HG03039 (cell line): ENCODE results near the gene HIVEP2.
"Not testable (repeated sequence)": the region's sequence is repeated elsewhere in the genome, so short reads cannot be mapped to it uniquely, and the experiment has no call there.

Source experiments
- ATAC-seq: cut with Tn5 transposase; IDR thresholded peaks from one replicate; pipeline ENCODE4 v1.9.1; 2021; ENCODE audit warnings: mild to moderate bottlenecking, moderate library complexity; ENCODE audit not compliant: unreplicated experiment

HIVEP2 gene, protein sequence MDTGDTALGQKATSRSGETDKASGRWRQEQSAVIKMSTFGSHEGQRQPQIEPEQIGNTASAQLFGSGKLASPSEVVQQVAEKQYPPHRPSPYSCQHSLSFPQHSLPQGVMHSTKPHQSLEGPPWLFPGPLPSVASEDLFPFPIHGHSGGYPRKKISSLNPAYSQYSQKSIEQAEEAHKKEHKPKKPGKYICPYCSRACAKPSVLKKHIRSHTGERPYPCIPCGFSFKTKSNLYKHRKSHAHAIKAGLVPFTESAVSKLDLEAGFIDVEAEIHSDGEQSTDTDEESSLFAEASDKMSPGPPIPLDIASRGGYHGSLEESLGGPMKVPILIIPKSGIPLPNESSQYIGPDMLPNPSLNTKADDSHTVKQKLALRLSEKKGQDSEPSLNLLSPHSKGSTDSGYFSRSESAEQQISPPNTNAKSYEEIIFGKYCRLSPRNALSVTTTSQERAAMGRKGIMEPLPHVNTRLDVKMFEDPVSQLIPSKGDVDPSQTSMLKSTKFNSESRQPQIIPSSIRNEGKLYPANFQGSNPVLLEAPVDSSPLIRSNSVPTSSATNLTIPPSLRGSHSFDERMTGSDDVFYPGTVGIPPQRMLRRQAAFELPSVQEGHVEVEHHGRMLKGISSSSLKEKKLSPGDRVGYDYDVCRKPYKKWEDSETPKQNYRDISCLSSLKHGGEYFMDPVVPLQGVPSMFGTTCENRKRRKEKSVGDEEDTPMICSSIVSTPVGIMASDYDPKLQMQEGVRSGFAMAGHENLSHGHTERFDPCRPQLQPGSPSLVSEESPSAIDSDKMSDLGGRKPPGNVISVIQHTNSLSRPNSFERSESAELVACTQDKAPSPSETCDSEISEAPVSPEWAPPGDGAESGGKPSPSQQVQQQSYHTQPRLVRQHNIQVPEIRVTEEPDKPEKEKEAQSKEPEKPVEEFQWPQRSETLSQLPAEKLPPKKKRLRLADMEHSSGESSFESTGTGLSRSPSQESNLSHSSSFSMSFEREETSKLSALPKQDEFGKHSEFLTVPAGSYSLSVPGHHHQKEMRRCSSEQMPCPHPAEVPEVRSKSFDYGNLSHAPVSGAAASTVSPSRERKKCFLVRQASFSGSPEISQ (N-terminal part only)

DNA sequence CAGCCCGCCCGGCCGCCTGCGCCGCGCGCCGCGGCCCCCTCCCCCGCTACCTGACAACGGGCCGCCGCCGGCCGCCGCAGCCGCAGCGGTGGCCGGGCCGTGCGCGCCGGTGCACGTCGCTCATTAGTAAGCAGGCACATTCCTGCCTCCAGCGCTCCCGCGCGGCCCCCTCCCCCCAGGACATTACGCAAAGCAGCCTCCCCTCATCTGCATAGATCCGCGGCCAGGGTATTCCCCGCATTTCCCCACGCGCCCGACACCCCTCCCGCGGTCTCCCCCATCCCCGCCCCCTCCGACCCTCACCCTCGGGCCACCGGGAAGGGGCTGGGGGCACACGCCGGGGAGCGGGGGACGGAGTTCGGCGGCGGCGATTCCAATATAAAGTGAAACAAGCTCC, at the start of gene HIVEP2:
HIVEP2 (minus strand) TSS at position 128 of the 397 bp plus-strand sequence. CDS start 170,438 bp downstream, outside the sequence.
- ATAC-seq = peak; percentile 24

DNA sequence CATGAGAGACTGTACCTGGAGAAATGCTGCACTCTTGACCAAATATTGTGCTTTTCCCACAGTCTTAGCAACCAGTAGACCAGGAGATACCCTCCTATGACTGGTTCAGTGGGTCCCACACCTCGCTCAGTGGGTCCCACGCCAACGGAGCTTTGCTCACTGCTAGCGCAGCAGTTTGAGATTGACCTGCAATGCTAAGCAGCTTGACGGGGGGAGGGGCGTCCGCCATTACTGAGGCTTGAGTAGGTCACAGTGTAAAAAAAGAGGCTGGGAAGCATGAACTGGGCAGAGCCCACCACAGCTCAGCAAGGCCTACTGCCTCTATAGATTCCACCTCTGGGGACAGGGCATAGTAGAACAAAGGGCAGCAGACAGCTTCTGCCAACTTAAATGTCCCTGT, 49.0 kb upstream of the HIVEP2 start:
- ATAC-seq = no peak

DNA sequence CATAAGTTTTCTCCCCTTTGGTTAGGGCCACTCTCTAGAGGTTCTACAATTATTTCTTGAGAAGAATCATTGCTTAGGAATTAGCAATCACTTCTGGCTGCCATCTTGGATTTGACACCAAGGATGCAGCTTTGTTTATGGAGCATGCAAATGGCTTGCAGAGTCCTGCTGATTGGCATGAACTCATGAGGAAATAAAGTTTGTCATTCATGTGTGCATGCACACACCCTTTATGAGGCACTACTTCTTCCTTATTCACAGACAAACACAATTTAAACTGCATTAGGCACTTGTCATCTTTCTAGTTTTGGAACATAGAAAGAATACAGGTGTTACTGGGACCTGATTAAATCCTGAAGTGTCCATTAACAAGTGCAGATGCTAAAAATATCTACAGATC, 42.5 kb upstream of the HIVEP2 start:
- ATAC-seq = no peak

GRCh38 chr6:142985281-142985680, 40.3 kb upstream of the HIVEP2 start:
- no peak for ATAC-seq

DNA sequence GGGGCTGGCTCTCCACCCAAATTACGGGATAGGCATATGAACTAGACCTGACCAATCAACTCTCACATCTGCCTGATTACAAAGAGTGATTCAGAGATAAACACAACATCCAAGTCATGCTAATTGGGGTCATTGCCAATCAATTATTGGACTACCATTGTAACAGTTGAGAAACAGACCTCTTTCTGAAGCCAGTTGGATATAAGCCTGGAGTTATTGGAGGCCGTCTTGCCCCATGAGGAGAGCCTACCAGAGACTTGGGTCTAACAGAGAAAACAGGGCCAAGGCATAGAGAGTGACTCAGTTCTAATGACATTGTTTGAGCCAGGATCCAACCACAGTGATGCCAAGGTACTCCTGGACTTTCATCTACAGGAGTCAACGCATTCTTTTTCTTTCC, 39.4 kb upstream of the HIVEP2 start:
- no peak for ATAC-seq

DNA sequence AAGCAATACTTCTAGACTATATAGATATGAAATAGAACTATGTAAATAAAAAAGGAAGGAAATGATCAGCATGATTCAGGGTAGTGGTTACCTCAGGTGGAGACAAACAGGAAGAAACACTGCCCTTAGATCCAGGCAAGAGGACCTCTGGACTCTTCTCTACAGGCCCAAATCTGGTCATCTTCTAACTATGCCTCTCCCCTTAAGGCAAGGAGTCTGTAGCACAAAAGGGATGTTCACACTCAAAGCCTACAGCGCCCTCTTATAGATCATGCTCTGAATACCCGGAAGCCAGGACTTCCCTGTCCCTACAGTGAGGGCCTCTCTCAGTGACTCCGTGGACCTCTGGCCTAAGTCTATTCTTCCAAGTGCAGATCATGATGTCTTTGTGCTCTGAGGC, 30.4 kb upstream of the HIVEP2 start:
- ATAC-seq = no peak

- not testable (repeated sequence) for ATAC-seq
These were observed 26.0 kb upstream of the HIVEP2 start for GRCh38 chr6:142970941-142971340.

GRCh38 chr6:142968601-142969000, 23.6 kb upstream of the HIVEP2 start:
- no peak for ATAC-seq

- ATAC-seq = no peak
These were observed 21.3 kb upstream of the HIVEP2 start for GRCh38 chr6:142966294-142966693.

GRCh38 chr6:142965164-142965563, 20.2 kb upstream of the HIVEP2 start:
- no peak for ATAC-seq

- no peak for ATAC-seq
These were observed 15.1 kb upstream of the HIVEP2 start for GRCh38 chr6:142960098-142960497.

GRCh38 chr6:142958343-142958742, 13.4 kb upstream of the HIVEP2 start:
- ATAC-seq = no peak

- no peak for ATAC-seq
These were observed 11.8 kb upstream of the HIVEP2 start for GRCh38 chr6:142956726-142957125.

- ATAC-seq = no peak
These were observed 9.9 kb upstream of the HIVEP2 start for GRCh38 chr6:142954844-142955243.

DNA sequence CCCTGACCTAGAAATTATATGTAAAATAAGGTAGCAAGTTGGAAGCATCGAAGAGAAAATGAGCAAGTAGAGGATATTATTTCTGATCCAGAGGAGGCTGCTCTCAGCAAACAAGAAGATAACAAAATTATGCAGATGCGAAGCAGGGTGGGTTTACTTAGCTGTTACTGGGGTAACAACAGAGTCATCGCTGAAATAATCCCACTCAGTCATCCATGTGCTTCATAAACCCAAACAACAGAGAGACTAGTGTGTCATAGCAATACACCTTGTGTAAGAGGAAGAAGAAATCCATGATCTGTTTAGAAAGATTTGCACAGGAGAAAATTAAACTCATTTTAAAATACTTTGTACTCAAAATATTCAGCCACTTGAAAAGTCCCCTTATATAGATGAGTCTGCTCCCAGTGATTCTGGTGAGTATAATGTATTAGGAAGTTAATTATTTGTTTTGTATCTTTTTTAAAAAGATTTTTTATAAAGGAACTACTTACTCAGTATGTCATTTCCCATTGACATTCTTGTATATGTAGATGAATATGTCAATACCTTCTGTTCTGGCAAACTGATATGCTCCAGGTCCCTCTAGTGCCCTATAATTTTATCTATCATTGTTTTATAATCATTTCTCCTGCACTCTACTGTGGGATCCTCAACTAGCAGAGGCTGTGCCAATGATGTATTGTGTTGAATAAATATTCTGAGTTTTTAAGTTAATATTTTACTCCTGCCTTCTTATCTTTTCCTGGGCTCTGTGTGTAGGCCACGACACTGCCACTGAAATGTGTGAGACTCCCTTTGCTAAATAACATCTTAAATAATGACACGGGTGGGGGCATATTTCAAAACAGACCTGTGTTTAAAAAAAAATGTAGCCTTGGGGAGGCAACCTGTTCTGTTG, 8.6 kb upstream of the HIVEP2 start:
- no peak for ATAC-seq

DNA sequence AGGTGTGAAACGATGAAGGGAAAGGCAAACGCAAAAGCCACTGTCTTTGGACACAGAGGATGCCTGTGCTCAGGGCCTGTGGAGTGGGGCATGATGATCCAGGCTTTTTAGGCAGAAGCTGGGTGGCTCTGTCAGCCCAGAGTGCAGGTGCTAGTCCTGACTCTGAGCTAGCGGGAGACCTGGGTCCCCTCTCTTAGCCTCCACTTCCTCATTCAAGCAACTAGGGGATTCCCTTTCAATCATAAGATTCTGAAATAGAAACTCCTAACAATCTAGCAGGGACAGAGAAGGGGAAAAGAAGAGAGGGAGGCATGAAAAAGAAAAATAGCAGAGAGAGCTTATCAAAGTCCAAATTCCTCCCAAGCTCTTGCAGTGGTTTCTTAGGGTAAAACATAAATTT, 7.6 kb upstream of the HIVEP2 start:
- ATAC-seq = peak; percentile 72

- no peak for ATAC-seq
These were observed 5.3 kb upstream of the HIVEP2 start for GRCh38 chr6:142950291-142950690.

- peak; percentile 15 for ATAC-seq
These were observed 2.9 kb upstream of the HIVEP2 start for GRCh38 chr6:142947714-142948480.

DNA sequence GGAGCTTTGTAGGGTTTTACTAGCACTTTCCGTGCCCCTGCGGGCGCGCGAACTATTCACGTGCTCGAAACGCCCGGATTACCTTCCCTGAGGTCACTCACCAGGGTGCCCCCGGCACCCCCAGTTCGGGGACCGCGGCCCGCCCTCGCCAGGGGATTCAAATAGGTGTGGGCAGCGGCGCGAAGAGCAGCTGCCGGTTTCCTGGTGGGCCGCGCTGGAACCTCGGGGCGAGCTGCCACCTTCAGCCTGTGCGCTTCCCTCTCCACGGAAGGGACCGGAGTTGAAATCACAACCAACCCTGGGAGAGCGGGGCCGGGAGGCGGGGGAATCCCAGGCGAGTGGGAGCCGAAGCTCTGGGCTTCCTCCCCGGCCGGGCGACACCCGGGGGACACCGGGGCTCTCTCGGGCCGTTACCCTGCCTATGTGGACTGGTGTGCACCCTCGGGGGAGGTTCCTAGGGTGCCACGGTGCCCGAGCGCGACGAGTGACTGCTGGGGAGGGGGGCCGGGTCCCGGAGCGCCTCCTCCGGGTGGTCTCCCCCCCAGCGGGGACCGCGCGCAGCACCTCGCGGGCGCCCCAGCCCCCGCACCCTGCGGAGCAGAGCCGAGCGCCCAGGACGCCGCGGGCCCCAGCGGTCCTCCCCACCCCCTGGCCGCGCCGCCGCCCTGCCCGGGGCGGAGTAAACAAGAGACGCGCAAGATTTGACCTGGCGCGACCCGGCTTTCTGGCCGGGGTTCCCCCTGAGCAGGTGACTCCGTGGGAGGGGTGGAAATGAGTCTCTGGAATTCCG, 2.1 kb upstream of the HIVEP2 start:
- ATAC-seq = peak; percentile 47
